DMS79 (cell line): ENCODE results near the gene LGALS3.

ENCODE experiments used
- DNase-seq: peaks from one replicate; lab custom pipeline; 2025; lab: John Stamatoyannopoulos, UW

The LGALS3 gene

DNA sequence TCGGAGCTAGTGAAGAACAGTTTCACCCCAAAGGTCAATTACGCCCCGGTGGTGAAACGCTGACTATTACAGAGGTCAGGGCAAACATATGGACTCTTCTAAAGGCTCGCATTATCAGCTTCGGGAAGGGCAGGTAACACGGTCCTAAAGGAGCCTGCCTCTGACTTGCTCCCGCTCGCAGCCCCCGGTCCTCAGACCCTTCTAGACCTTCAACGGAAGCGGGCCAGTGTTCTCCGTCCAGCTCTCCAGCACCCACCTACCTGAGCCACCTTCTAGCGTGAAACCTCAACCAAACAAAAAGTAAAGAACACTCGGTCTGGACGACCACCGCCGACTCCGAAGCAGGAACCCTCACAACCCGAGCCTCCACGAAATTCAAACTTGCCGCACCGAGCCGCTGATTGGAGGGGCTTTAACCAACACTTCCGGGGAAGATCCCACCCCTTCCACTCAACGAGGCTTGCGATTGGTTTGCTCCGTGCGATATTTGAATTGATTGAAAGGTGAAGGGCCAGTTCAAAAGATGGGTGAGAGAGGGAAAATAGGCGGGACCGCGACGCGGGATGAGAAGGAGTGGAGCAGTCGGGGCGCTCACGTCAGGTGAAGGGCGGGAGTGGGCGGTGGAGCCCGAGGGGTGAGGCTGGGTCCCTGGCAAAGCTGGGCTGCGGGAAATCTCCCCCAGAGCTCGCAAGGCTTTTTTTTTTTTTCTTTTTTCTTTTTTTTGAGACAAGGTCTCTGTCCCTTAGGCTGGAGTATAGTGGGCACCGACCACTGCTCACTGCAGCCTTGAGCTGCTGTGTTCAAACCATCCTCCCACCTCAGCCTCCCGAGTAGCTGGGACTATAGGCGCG is 62.4 kb downstream of the LGALS3 start, which contains the start of gene DLGAP5:
Gene DLGAP5 (minus strand): TSS at position 383 of the 851 bp plus-strand sequence. CDS start 2,406 bp downstream, outside the sequence.
- DNase-seq = peak; percentile 100

DNA sequence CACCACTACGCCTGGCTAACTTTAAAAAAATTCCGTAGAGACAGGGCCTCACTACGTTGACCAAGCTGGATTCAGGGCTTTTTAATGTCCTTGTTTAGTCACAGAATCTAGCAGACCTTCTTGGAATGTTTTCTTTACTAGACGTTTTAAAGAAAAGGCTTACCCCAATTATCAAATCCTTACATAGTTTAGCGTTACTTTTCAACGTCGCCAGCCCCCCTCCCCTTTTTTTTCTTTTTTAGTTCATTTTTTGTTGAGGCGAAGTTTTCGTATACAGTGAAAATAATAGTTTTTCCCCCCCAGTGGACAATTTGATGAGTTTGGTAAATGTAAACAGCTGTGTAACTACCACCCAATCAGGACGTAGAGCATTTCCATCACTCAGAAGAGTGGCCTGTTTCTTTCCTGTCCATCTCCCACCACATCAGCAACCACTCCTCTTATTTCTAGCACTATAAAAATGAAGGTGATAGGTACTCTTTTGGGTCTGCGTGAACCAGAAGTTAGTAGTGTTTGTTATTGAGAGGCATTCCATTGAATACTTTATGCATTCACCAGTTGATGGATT is 63.1 kb downstream of the LGALS3 start:
- no peak for DNase-seq

DNA sequence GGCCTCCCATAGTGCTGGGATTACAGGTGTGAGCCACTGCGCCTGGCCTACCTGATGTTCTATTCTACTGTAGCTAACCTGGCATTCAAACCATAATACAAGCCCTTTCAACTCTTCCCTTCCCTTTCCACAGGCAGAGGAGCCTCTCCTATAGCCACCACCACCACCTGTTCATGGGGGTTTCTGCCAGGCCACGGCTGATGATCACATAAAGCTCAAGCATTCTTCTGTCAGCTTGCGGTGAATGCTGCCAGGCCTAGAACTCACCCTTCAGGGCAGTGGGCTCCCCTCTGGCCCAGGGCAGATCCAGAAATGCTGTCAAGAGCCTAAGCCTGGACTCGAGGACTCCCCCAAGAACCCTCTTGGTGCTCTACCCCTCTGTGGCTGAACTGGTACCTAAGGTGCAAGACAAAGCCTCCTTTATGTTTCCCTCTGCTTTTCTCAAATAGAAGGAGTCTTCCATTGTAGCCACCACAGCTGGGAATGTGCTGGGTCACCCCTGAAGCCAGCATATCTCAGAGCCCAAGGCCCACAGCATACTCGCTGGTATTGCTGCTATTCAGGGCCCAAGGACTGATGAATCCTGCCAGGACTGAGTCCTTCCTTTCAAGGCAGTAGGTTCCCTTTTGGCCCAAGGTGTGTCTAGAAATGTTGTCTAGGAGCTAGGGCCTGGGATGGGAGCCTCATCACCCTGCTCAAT is 65.8 kb downstream of the LGALS3 start:
- DNase-seq = no peak
